SU-DHL-6 (cell line): Measurements from ENCODE around the gene FNIP2.

Experiments used
- EZH2phosphoT487 ChIP-seq: fragments of 200-600 bp; sonication (generic), shearing (Covaris generic); conservative IDR thresholded peaks from 2 replicates; pipeline ENCODE4 v1.6.1; 2018; ENCODE audit warnings: mild to moderate bottlenecking, antibody characterized with exemption, low read length, moderate library complexity, mixed read lengths
- TF ChIP-seq, protein P1 (sequence below): fragments of 200-600 bp; sonication (generic); IDR thresholded peaks from one replicate; pipeline ENCODE4 v1.5.1; 2017; ENCODE audit warnings: antibody characterized with exemption, mild to moderate bottlenecking, low read length, moderate library complexity; ENCODE audit not compliant: insufficient read depth, poor library complexity, severe bottlenecking

- TF ChIP-seq, protein P1, sequence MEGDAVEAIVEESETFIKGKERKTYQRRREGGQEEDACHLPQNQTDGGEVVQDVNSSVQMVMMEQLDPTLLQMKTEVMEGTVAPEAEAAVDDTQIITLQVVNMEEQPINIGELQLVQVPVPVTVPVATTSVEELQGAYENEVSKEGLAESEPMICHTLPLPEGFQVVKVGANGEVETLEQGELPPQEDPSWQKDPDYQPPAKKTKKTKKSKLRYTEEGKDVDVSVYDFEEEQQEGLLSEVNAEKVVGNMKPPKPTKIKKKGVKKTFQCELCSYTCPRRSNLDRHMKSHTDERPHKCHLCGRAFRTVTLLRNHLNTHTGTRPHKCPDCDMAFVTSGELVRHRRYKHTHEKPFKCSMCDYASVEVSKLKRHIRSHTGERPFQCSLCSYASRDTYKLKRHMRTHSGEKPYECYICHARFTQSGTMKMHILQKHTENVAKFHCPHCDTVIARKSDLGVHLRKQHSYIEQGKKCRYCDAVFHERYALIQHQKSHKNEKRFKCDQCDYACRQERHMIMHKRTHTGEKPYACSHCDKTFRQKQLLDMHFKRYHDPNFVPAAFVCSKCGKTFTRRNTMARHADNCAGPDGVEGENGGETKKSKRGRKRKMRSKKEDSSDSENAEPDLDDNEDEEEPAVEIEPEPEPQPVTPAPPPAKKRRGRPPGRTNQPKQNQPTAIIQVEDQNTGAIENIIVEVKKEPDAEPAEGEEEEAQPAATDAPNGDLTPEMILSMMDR = peak; percentile 49
- TF ChIP-seq EZH2phosphoT487 = no peak
Measured at GRCh38 chr4:158850800-158851644, 82.2 kb downstream of the FNIP2 start.
